A673 (cell line): Measurements from ENCODE around the gene CABS1. TPM values are rescaled to one million over a fixed set of nuclear protein-coding genes. Genes with fewer than 3 reads are reported as not detected.

ENCODE experiments used
- BruUV-seq: library from RNA; stranded (reverse); fragments of 400-500 nt; replicated peaks from 2 replicates; lab custom pipeline; 2021; lab: Mats Ljungman, UMichigan
- CTCF ChIA-PET: fragments of 300-600 bp; sonication (Branson Sonifier 250); formaldehyde crosslinking; loops from one replicate; lab custom pipeline; 2022; ENCODE audit warnings: antibody characterized with exemption; lab: Charles Lee
- POLR2A ChIA-PET: fragments of 300-600 bp; sonication (Branson Sonifier 250); formaldehyde crosslinking; loops from one replicate; lab custom pipeline; 2022; ENCODE audit warnings: antibody characterized with exemption; ENCODE audit not compliant: low non-redundant PET; lab: Charles Lee
- DNase-seq: peaks from one replicate; pipeline ENCODE4 v3.0.0-alpha.2; 2015; ENCODE audit warnings: low spot score
- H3K27ac ChIP-seq: fragments of 200-600 bp; sonication (generic); 2 replicates; pipeline ENCODE4 v1.5.1; 2016; ENCODE audit warnings: mixed run types, low read depth, mild to moderate bottlenecking, mixed read lengths, antibody characterized with exemption, low read length; ENCODE audit not compliant: poor library complexity, severe bottlenecking
- H3K27me3 ChIP-seq: fragments of 200-600 bp; sonication (generic); replicated peaks from 2 replicates; pipeline ENCODE4 v1.6.1; 2017; ENCODE audit warnings: mixed run types, low read depth, mild to moderate bottlenecking, mixed read lengths, antibody characterized with exemption, low read length; ENCODE audit not compliant: insufficient read depth, poor library complexity
- H3K36me3 ChIP-seq: fragments of 200-600 bp; sonication (generic); 2 replicates; pipeline ENCODE4 v1.6.1; 2016; ENCODE audit warnings: mixed run types, mild to moderate bottlenecking, mixed read lengths, antibody characterized with exemption, low read length; ENCODE audit not compliant: insufficient read depth, poor library complexity, severe bottlenecking
- H3K4me1 ChIP-seq: fragments of 200-600 bp; sonication (generic); 2 replicates; pipeline ENCODE4 v1.6.1; 2017; ENCODE audit warnings: mixed run types, mild to moderate bottlenecking, mixed read lengths, antibody characterized with exemption, low read length; ENCODE audit not compliant: insufficient read depth, poor library complexity, severe bottlenecking
- H3K4me3 ChIP-seq: fragments of 200-600 bp; sonication (generic); 2 replicates; pipeline ENCODE4 v1.5.1; 2016; ENCODE audit warnings: low read depth, mixed run types, mild to moderate bottlenecking, mixed read lengths, low read length; ENCODE audit not compliant: poor library complexity, severe bottlenecking
- H3K9me3 ChIP-seq: fragments of 200-600 bp; sonication (generic); 2 replicates; pipeline ENCODE4 v1.6.1; 2016; ENCODE audit warnings: mixed run types, low read depth, mild to moderate bottlenecking, mixed read lengths, antibody characterized with exemption, low read length; ENCODE audit not compliant: poor library complexity, severe bottlenecking
- CTCF ChIP-seq: fragments of 300-800, 200-600 bp; sonication (generic); conservative IDR thresholded peaks from 2 replicates; pipeline ENCODE4 v1.5.1; 2017; ENCODE audit warnings: low read depth, mild to moderate bottlenecking, antibody characterized with exemption, low read length, moderate library complexity, mixed read lengths
- EZH2 ChIP-seq: fragments of 200-600 bp; sonication (generic); IDR thresholded peaks from 2 replicates; pipeline ENCODE4 v1.6.1; 2017; ENCODE audit warnings: borderline replicate concordance, low read depth, mild to moderate bottlenecking, mixed read lengths, antibody characterized with exemption, low read length; ENCODE audit not compliant: poor library complexity, severe bottlenecking
- intact Hi-C: fragments of 100-400 bp; cut with micrococcal nuclease; formaldehyde crosslinking; loops from one replicate; pipeline ENCODE4 v1.10.0; 2022; ENCODE audit not compliant: unreplicated experiment
- total RNA-seq: library from RNA; stranded (reverse); gene quantifications from 2 replicates; pipeline ENCODE4 v1.2.3, GENCODE V29; 2021

Gene CABS1
- total RNA-seq, 1 experiment from 2014 or later: not detected

GRCh38 chr4:70297576-70297975 lies 37.2 kb upstream of the CABS1 start:
- BruUV-seq: no TSS peak
- no peaks in the 10 kb centered on the region for H3K4me1 ChIP-seq
- H3K9me3 ChIP-seq: no peaks in the 10 kb centered on the region
- no peaks in the 10 kb centered on the region for H3K36me3 ChIP-seq
- intact Hi-C loops: no loop called here
- peaks cover 3% of the 10 kb centered on the region for H3K27me3 ChIP-seq
- ChIA-PET POLR2A (no interaction called here), CTCF (no interaction called here)
- H3K4me3 ChIP-seq: no peak overlapping the region
- DNase-seq: no peak
- TF ChIP-seq CTCF: no peak
- no peak for TF ChIP-seq EZH2
- no peak overlapping the region for H3K27ac ChIP-seq

- BruUV-seq: no TSS peak
- H3K27ac ChIP-seq: no peak overlapping the region
- H3K36me3 ChIP-seq: no peaks in the 10 kb centered on the region
- H3K9me3 ChIP-seq: no peaks in the 10 kb centered on the region
- no peak overlapping the region for H3K4me3 ChIP-seq
- no peak for DNase-seq
- H3K27me3 ChIP-seq: peaks cover 3% of the 10 kb centered on the region
- POLR2A ChIA-PET: no interaction called here
- CTCF ChIA-PET: no interaction called here
- TF ChIP-seq EZH2: no peak
- no peak for TF ChIP-seq CTCF
- no peaks in the 10 kb centered on the region for H3K4me1 ChIP-seq
- intact Hi-C loops: no loop called here
Observed at GRCh38 chr4:70298051-70298450, 36.7 kb upstream of the CABS1 start.

- no peak overlapping the region for H3K4me3 ChIP-seq
- CTCF ChIA-PET: no interaction called here
- no peak for TF ChIP-seq CTCF
- no peak for TF ChIP-seq EZH2
- H3K9me3 ChIP-seq: no peaks in the 10 kb centered on the region
- POLR2A ChIA-PET: no interaction called here
- no peak overlapping the region for H3K27ac ChIP-seq
- peaks cover 3% of the 10 kb centered on the region for H3K27me3 ChIP-seq
- no peaks in the 10 kb centered on the region for H3K4me1 ChIP-seq
- intact Hi-C loops: no loop called here
- DNase-seq: no peak
- no TSS peak for BruUV-seq
- H3K36me3 ChIP-seq: no peaks in the 10 kb centered on the region
Observed at GRCh38 chr4:70299643-70300042, 35.1 kb upstream of the CABS1 start.
